Thyroid gland (tissue), 4 donors: ENCODE measurements around the gene AKR1C1.
"Not testable (repeated sequence)": the region's sequence is repeated elsewhere in the genome, so short reads cannot be mapped to it uniquely, and the experiment has no call there.

Experiments used
- POLR2A ChIP-seq, 2 donors: fragments of 450-650 bp; IDR thresholded peaks; one replicate each; pipeline ENCODE4 v1.6.1; 2017; ENCODE audit warnings: antibody characterized with exemption in 2 of 2, mild to moderate bottlenecking in 2 of 2, moderate library complexity in 1 of 2
- TF ChIP-seq, protein P1 (sequence below), 6 experiments: fragments of 200-600 bp in 3 of 6; fragments of 450-650 bp in 3 of 6; sonication (generic) in 3 of 6; IDR thresholded peaks; one replicate each; pipeline ENCODE4 v1.5.1; 2016 to 2019; ENCODE audit warnings: antibody characterized with exemption in 6 of 6, mild to moderate bottlenecking in 2 of 6, inconsistent platforms in 1 of 6, moderate library complexity in 1 of 6

DNA sequence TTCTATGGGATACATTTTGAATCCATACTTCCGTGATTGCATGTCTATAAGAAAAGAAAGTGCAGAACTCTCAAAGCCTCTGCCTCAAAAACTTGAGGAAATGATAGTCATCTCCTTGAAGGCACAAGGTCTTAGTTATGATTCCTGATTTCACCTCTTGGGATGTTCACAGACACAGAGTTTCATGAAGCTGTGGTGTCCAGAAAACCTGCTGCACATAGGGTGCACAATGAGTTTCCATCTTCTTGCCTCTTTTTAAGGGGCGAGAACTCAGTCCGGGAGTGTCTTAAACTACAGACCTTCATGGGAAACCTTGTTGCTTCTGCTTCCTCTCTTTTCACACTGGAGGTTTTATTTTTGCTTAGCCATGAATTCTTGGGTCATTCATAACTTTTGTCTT lies 4.0 kb downstream of the AKR1C1 start:
- TF ChIP-seq, protein P1, sequence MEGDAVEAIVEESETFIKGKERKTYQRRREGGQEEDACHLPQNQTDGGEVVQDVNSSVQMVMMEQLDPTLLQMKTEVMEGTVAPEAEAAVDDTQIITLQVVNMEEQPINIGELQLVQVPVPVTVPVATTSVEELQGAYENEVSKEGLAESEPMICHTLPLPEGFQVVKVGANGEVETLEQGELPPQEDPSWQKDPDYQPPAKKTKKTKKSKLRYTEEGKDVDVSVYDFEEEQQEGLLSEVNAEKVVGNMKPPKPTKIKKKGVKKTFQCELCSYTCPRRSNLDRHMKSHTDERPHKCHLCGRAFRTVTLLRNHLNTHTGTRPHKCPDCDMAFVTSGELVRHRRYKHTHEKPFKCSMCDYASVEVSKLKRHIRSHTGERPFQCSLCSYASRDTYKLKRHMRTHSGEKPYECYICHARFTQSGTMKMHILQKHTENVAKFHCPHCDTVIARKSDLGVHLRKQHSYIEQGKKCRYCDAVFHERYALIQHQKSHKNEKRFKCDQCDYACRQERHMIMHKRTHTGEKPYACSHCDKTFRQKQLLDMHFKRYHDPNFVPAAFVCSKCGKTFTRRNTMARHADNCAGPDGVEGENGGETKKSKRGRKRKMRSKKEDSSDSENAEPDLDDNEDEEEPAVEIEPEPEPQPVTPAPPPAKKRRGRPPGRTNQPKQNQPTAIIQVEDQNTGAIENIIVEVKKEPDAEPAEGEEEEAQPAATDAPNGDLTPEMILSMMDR (IDR thresholded peaks at IDR 0.05), result not testable (repeated sequence)
- TF ChIP-seq POLR2A (IDR thresholded peaks at IDR 0.05), result not testable (repeated sequence)
